K562 (cell line): Measurements from ENCODE around the gene DNAH9. TPM values are rescaled to one million over a fixed set of nuclear protein-coding genes. Genes with fewer than 3 reads are reported as not detected.

Experiments
- BHLHE40 ChIP-seq: IDR thresholded peaks from 2 replicates; pipeline ENCODE4 v1.6.1; 2011; ENCODE audit warnings: low read length, improper control_type of control experiment
- BRD9 ChIP-seq: fragments of 450-650 bp; IDR thresholded peaks from 2 replicates; pipeline ENCODE4 v1.6.1; 2018; ENCODE audit warnings: low read depth; ENCODE audit not compliant: partially characterized antibody
- CBX3 ChIP-seq, 2 experiments: IDR thresholded peaks; 1 replicate in 1 of 2; 2 replicates in 1 of 2; pipeline ENCODE4 v1.6.1; 2012; ENCODE audit warnings: inconsistent platforms in 2 of 2, low read length in 2 of 2, borderline replicate concordance in 1 of 2, control low read depth in 1 of 2
- HDGF ChIP-seq: fragments of 450-650 bp; IDR thresholded peaks from 2 replicates; pipeline ENCODE4 v1.6.1; 2016
- KLF6 ChIP-seq: fragments of 250-450 bp; sonication (Bioruptor Pico); IDR thresholded peaks from 2 replicates; pipeline ENCODE4 v1.4.0; 2020; ENCODE audit warnings: mild to moderate bottlenecking, moderate library complexity, borderline replicate concordance
- NR4A1 ChIP-seq, 2 experiments: fragments of 250-450 bp in 1 of 2; fragments of 450-650 bp in 1 of 2; sonication (Bioruptor Pico) in 1 of 2; IDR thresholded peaks; 2 replicates each; pipeline versions ENCODE4 v1.4.0 to v1.6.1; 2016 to 2020; ENCODE audit warnings: mild to moderate bottlenecking in 2 of 2, missing compliant biosample characterization in 1 of 2, missing genetic modification characterization in 1 of 2, moderate library complexity in 1 of 2
- NRF1 ChIP-seq, 2 experiments: fragments of 450-650 bp; IDR thresholded peaks in 1 of 2; conservative IDR thresholded peaks in 1 of 2; 2 replicates each; pipeline ENCODE4 v1.6.1; 2014; ENCODE audit warnings: mild to moderate bottlenecking in 2 of 2
- ZC3H11A ChIP-seq: IDR thresholded peaks from 2 replicates; pipeline ENCODE4 v1.6.1; 2012; ENCODE audit warnings: low read depth, low read length, improper control_type of control experiment
- ZNF134 ChIP-seq: fragments of 250-450 bp; sonication (Bioruptor Pico); conservative IDR thresholded peaks from 2 replicates; pipeline ENCODE4 v1.4.0; 2020
- ZNF217 ChIP-seq: sonication (generic); formaldehyde crosslinking; IDR thresholded peaks from 2 replicates; pipeline ENCODE4 v1.8.0; 2022; ENCODE audit warnings: mild to moderate bottlenecking, missing genetic modification reagents
- ZNF232 ChIP-seq: sonication (generic); formaldehyde crosslinking; IDR thresholded peaks from 2 replicates; pipeline ENCODE4 v1.8.0; 2022; ENCODE audit warnings: mild to moderate bottlenecking, missing genetic modification reagents
- ZNF740 ChIP-seq, 3 experiments: fragments of 200-800 bp in 1 of 3; sonication (Bioruptor generic) in 1 of 3; sonication (generic) in 1 of 3; formaldehyde crosslinking in 1 of 3; IDR thresholded peaks; 2 replicates each; pipeline versions ENCODE4 v1.6.1 to v1.8.0; 2016 to 2022; ENCODE audit warnings: mild to moderate bottlenecking in 2 of 3, missing compliant biosample characterization in 2 of 3, missing genetic modification characterization in 2 of 3, missing genetic modification reagents in 1 of 3
- ZNF764 ChIP-seq: fragments of 250-450 bp; sonication (Bioruptor Pico); IDR thresholded peaks from 2 replicates; pipeline ENCODE4 v1.4.0; 2020; ENCODE audit warnings: low read depth, mild to moderate bottlenecking, moderate library complexity
- polyA plus RNA-seq, 8 experiments: library from polyadenylated mRNA; depleted of rRNA in 4 of 8; stranded (reverse) in 5 of 8; unstranded in 3 of 8; fragments of >200 nt; fragmentation: Nextera tagmentation in 2 of 8; fragmentation: Illumina TruSeq in 1 of 8; extraction: Ambion mirVana in 2 of 8; extraction: Trizol in 1 of 8; gene quantifications; 2 replicates each; pipeline versions ENCODE4 v1.2.1 to v1.2.3, GENCODE V29; 2011 to 2014; ENCODE audit warnings: inconsistent platforms in 1 of 8, missing spikeins in 1 of 8
- total RNA-seq, 7 experiments: library from RNA; depleted of rRNA in 6 of 7; stranded (reverse); fragments of >200 nt in 6 of 7; fragmentation: Illumina TruSeq in 2 of 7; extraction: Trizol in 2 of 7; gene quantifications; 2 replicates each; pipeline versions ENCODE4 v1.2.1 to v1.2.3, GENCODE V29; 2011 to 2021; ENCODE audit warnings: low replicate concordance in 1 of 7
- TF ChIP-seq, protein P1 (sequence below): fragments of 450-650 bp; IDR thresholded peaks from 2 replicates; pipeline ENCODE4 v1.7.1; 2018; ENCODE audit warnings: mild to moderate bottlenecking, low read depth; ENCODE audit not compliant: partially characterized antibody
- TF ChIP-seq, protein P2 (sequence below): fragments of 450-650 bp; IDR thresholded peaks from 2 replicates; pipeline ENCODE4 v1.6.1; 2016; ENCODE audit warnings: borderline replicate concordance
- TF ChIP-seq, protein P3 (sequence below): fragments of 250-450 bp; sonication (Bioruptor Pico); IDR thresholded peaks from 2 replicates; pipeline ENCODE4 v1.4.0; 2020; ENCODE audit warnings: borderline replicate concordance
- TF ChIP-seq, protein P4 (sequence below): fragments of 450-650 bp; IDR thresholded peaks from 2 replicates; pipeline ENCODE4 v1.6.1; 2014; ENCODE audit warnings: low read depth, mild to moderate bottlenecking, moderate library complexity, borderline replicate concordance

Gene DNAH9
- total and polyA plus RNA-seq, 9 of the 15 experiments (the other 6 are each of a cell fraction or from before 2014, with no cell fraction given), result not detected

DNA sequence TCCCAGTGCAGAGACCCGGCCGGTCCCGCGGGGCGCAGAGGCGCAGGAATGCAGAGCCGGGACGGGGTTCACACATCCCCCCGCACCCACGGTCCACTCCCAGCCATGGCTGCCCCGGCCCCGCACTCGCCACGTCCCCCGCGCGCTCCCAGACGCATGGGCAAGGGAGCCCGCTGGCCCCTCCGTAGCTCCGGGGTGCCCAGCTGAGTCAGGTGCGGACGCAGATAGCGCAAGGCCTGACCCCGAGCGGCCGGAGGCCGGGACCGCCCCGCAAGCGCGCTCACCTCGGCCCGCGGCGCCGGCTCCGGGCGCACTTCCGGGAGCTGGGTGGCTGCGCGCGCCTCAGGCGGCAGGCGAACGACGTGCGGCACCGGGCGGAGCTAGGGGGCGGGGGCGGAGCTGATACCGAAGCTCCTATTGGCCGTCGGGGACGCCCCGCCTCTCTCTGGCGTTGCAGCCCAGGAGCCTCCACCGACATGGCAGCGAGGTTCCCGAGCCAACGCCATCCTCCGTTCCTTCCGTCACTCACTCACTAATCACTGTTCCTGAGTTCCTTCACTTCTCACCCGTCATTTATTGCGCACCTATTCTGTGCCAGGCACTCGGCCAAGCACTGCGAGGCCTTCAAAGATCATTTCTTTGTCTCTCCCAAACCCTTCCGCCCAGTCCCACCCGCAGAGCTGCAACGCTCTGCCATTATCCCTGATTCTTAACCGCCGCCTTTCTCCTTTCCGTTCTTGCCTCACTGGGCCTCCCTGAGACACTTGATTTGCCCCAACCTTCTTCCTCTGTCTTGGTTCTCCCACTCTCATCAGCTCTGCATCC, 399.1 kb downstream of the DNAH9 start, which contains the start of gene ZNF18 (continued):
- TF ChIP-seq, protein P1, sequence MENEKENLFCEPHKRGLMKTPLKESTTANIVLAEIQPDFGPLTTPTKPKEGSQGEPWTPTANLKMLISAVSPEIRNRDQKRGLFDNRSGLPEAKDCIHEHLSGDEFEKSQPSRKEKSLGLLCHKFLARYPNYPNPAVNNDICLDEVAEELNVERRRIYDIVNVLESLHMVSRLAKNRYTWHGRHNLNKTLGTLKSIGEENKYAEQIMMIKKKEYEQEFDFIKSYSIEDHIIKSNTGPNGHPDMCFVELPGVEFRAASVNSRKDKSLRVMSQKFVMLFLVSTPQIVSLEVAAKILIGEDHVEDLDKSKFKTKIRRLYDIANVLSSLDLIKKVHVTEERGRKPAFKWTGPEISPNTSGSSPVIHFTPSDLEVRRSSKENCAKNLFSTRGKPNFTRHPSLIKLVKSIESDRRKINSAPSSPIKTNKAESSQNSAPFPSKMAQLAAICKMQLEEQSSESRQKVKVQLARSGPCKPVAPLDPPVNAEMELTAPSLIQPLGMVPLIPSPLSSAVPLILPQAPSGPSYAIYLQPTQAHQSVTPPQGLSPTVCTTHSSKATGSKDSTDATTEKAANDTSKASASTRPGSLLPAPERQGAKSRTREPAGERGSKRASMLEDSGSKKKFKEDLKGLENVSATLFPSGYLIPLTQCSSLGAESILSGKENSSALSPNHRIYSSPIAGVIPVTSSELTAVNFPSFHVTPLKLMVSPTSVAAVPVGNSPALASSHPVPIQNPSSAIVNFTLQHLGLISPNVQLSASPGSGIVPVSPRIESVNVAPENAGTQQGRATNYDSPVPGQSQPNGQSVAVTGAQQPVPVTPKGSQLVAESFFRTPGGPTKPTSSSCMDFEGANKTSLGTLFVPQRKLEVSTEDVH, result no peak
- TF ChIP-seq ZNF232 (CRISPR knock-in tag) (no peak), ZNF134 (CRISPR knock-in tag) (no peak), NRF1 (conservative IDR thresholded peaks at IDR 0.05 in 1 of 2, IDR thresholded peaks at IDR 0.05 in 1 of 2) (peak; percentile 88 to 90), NR4A1 (CRISPR knock-in tag; IDR thresholded peaks at IDR 0.05) (no peak), NR4A1 (tag; IDR thresholded peaks at IDR 0.05) (no peak), KLF6 (CRISPR knock-in tag) (no peak), BHLHE40 (peak; percentile 70), HDGF (0 out of 2 replicates have a peak, but pooled peaks have one; percentile 57), ZNF764 (CRISPR knock-in tag) (no peak), CBX3 (IDR thresholded peaks at IDR 0.05; ENCODE audit: borderline replicate concordance in 1 of 2, low read length in 2 of 2) (no peak), BRD9 (no peak), ZNF217 (CRISPR knock-in tag) (no peak), ZNF740 (CRISPR knock-in tag; IDR thresholded peaks at IDR 0.05) (no peak), ZNF740 (tag; IDR thresholded peaks at IDR 0.05) (no peak), ZC3H11A (no peak)
- TF ChIP-seq, protein P2, sequence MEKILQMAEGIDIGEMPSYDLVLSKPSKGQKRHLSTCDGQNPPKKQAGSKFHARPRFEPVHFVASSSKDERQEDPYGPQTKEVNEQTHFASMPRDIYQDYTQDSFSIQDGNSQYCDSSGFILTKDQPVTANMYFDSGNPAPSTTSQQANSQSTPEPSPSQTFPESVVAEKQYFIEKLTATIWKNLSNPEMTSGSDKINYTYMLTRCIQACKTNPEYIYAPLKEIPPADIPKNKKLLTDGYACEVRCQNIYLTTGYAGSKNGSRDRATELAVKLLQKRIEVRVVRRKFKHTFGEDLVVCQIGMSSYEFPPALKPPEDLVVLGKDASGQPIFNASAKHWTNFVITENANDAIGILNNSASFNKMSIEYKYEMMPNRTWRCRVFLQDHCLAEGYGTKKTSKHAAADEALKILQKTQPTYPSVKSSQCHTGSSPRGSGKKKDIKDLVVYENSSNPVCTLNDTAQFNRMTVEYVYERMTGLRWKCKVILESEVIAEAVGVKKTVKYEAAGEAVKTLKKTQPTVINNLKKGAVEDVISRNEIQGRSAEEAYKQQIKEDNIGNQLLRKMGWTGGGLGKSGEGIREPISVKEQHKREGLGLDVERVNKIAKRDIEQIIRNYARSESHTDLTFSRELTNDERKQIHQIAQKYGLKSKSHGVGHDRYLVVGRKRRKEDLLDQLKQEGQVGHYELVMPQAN, result 0 out of 2 replicates have a peak, but pooled peaks have one; percentile 27
- TF ChIP-seq, protein P3, sequence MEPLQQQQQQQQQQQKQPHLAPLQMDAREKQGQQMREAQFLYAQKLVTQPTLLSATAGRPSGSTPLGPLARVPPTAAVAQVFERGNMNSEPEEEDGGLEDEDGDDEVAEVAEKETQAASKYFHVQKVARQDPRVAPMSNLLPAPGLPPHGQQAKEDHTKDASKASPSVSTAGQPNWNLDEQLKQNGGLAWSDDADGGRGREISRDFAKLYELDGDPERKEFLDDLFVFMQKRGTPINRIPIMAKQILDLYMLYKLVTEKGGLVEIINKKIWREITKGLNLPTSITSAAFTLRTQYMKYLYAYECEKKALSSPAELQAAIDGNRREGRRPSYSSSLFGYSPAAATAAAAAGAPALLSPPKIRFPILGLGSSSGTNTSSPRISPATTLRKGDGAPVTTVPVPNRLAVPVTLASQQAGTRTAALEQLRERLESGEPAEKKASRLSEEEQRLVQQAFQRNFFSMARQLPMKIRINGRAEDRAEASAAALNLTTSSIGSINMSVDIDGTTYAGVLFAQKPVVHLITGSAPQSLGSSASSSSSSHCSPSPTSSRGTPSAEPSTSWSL (CRISPR knock-in tag), result no peak
- TF ChIP-seq, protein P4, sequence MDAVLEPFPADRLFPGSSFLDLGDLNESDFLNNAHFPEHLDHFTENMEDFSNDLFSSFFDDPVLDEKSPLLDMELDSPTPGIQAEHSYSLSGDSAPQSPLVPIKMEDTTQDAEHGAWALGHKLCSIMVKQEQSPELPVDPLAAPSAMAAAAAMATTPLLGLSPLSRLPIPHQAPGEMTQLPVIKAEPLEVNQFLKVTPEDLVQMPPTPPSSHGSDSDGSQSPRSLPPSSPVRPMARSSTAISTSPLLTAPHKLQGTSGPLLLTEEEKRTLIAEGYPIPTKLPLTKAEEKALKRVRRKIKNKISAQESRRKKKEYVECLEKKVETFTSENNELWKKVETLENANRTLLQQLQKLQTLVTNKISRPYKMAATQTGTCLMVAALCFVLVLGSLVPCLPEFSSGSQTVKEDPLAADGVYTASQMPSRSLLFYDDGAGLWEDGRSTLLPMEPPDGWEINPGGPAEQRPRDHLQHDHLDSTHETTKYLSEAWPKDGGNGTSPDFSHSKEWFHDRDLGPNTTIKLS, result no peak; the same call in 1 of the 2 replicates
